ENCODE measurements around the gene HAVCR2.
"Not testable (repeated sequence)": the region's sequence is repeated elsewhere in the genome, so short reads cannot be mapped to it uniquely, and the experiment has no call there.

Gene HAVCR2

DNA sequence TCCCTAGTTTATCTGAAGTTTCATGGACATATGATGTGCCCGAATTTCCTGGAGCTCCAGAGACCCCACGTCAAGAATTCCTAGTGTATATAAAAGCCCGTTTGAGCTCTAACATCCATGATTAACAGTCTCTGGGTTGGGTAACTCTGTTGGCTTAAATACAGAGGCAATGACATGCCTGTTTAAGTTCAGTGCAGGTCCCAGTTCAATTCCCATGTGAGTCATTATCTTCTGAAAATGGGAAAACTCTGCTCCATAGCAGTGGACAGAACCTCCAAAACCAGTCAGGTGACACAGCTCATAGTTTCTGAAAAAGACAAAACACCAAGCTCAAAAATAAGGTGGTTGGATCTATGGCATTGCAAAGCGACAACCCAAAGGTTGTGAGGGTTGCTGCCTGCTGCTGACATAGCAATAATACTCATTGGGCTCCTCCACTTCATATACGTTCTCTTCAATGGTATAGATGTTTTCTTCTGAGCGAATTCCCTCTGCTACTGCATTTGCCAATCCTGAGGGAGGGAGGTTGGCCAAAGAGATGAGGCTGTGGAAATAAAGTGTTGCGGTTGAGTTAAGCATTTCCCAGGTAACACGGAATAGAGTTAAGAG lies 22.0 kb downstream of the HAVCR2 start:
- no peak for DNase-seq

DNA sequence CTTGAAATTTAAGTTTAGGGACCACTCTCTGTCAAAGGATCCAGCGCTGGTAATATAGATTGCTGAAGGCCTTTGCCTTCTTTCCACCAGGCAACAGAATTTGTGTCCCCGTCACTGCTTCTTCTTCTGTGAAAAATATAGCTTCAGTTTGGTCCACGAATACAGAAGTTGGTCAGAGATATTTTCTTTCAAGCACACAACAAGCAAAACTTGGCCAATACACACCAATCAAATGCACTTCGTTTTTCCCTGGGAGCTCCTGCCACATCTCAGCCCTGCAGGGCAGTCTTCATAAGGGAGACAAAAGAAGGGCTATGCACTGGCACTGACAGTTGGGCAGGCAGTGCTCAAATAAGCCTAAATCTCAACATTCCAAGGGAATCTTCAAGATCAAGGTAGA lies 22.9 kb downstream of the HAVCR2 start:
- DNase-seq = no peak

GRCh38 chr5:157080286-157080685 lies 28.6 kb downstream of the HAVCR2 start:
- DNase-seq = no peak

GRCh38 chr5:157076558-157076957 lies 32.3 kb downstream of the HAVCR2 start:
- no peak for DNase-seq

GRCh38 chr5:157072508-157072907 lies 36.3 kb downstream of the HAVCR2 start:
- no peak for DNase-seq

DNA sequence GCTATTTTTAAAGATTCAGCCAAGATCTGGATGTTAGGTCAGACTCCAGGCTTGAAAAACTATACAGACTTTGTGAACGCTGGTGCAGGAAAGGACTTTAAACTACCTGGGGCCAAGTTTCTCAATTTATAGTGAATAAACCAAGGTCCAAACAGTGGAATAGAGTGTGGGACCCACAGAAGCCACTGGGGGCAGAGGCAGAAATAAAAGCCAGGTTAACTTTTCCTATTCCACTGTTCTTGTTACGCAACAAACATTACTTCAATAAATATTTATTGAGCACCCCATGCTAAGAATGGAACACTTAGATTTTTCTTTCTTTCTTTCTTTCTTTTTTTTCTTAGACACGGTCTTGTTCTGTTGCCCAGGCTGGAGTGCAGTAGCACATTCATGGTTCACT lies 38.9 kb downstream of the HAVCR2 start:
- no peak for DNase-seq

GRCh38 chr5:157068785-157069184 lies 40.1 kb downstream of the HAVCR2 start:
- no peak for DNase-seq

GRCh38 chr5:157068339-157068738 lies 40.5 kb downstream of the HAVCR2 start:
- DNase-seq = no peak

GRCh38 chr5:157067005-157067404 lies 41.8 kb downstream of the HAVCR2 start:
- no peak for DNase-seq

DNA sequence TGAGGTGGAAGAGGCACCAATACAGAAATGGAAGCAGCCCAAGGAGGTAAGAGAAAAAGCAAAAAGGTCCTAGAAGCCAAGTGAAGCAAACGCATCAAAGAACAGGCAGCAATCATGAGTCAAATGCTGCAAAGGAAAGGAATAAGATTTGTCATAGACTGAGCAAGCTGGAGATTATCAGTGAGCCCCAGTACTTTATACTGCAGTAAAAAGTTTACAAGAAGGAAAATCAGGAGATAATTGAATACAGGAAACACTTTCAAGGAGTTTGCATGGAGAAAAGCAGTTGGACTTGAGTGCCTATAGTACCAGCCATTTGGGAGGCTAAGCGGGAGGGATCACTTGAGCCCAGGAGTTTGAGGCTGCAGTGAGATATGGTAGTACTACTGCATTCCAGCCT lies 42.8 kb downstream of the HAVCR2 start:
- DNase-seq = no peak

GRCh38 chr5:157063776-157064430 lies 44.9 kb downstream of the HAVCR2 start:
- DNase-seq = no peak

DNA sequence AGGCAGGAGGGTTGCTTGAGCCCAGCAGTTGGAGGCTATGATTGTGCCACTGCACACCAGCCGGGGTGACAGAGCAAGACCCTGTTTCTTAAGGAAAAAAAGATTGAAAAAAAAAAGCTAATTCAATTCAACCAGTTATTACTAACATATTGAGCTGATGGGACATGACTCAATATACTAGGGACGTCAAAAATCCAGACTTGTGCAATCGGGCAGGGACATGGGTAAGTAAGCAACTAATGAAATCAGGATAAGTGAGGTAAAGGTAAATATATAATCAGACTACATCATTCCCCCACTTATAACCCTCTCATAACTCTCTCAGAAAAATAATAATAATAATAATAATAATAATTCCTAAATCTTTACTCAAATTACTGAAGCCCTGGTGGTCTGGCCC lies 49.0 kb downstream of the HAVCR2 start:
- DNase-seq = no peak

- DNase-seq = no peak
These were observed 49.7 kb downstream of the HAVCR2 start, which contains the start of gene HAVCR1 for GRCh38 chr5:157059093-157059539. Gene HAVCR1, minus strand, starts transcription at chr5:157059116. Its CDS starts 1,173 bp downstream, at chr5:157057943.

- DNase-seq = no peak
These were observed 51.1 kb downstream of the HAVCR2 start for GRCh38 chr5:157057459-157058370.

GRCh38 chr5:157056848-157057247 lies 52.0 kb downstream of the HAVCR2 start:
- not testable (repeated sequence) for DNase-seq

- DNase-seq = no peak
These were observed 57.1 kb downstream of the HAVCR2 start for GRCh38 chr5:157051604-157052245.

DNA sequence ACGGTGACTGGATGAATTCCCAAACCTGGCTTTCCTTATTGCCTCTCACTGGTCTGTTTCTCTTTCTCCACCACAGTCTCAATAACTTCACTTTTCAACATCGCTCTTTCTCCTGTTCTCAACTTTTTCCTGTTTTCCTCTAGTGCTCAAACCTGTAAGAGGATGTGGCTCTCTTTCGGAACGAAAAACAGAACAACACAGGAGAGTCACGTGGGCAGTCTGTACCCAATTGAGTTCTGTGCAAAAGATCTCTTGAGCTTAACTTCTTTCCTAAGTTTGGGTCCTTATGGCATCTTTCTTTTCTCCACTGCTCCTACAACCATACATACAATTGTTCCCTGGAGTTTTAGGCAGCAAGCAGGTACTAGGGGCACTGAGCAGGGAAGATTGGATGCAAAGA lies 58.8 kb downstream of the HAVCR2 start:
- no peak for DNase-seq

DNA sequence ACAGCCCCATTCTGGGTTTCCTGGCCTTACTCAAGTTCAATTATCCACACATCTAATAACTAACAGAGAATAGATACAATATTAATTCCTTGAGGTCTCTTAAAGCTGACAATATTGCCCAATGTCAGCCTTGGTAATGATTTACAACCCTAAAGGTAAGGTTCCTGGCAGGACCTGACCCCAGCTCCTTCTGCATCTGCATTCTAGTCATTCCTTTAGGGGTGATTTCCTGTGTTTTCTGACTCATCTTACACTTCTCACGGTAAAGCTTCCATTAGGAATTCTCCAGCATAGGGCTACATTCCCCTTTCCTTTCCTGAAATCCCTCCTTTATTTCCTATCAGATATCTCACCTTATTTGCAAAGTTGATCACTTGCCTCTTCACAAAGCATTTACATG lies 59.2 kb downstream of the HAVCR2 start:
- no peak for DNase-seq

- no peak for DNase-seq
These were observed 60.9 kb downstream of the HAVCR2 start for GRCh38 chr5:157047898-157048297.

DNA sequence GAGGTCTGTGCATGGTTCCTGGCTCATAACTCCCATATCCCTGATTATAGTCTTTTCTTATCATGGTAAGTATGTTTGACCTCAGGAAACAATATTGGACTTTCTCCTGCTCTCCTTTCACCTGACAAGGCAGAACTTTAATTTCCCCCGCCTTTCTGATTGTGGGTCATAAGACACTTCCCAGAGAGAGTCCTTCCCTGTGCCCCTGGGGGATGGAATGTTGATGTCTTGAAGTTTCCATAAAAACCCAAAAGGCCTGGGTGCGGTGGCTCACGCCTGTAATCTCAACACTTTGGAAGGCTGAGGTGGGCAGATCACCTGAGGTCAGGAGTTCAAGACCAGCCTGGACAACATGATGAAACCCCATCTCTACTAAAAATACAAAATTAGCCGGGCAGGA lies 61.8 kb downstream of the HAVCR2 start:
- DNase-seq = not testable (repeated sequence)

DNA sequence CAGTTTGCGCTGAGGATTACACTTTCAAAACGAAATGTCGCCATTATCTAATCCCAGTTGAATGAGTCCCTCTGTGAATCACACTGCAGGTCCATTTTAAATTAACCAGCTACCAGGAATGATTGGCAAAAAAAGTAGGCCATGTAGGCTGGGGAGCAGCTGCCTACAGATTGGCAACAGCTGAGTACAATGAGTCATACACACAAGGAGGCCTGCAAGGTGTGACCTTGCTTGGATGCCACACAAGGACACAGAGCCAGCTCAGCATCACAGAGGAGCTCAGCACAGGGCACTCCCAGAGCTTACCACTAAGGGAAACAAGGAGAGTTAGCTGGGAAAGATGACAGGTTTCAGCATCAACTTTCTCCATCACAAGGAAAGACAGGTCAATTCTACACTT lies 62.8 kb downstream of the HAVCR2 start:
- DNase-seq = no peak

- no peak for DNase-seq
These were observed 63.2 kb downstream of the HAVCR2 start for GRCh38 chr5:157045601-157046000.

- DNase-seq = no peak
These were observed 70.2 kb downstream of the HAVCR2 start for GRCh38 chr5:157038568-157039187.
